Thyroid gland (tissue), 4 donors: ENCODE measurements around the gene FAM3A.

Experiments
- POLR2A ChIP-seq, 2 donors: fragments of 450-650 bp; IDR thresholded peaks; one replicate each; pipeline ENCODE4 v1.6.1; 2017; ENCODE audit warnings: antibody characterized with exemption in 2 of 2, mild to moderate bottlenecking in 2 of 2, moderate library complexity in 1 of 2
- TF ChIP-seq, protein P1 (sequence below), 6 experiments: fragments of 200-600 bp in 3 of 6; fragments of 450-650 bp in 3 of 6; sonication (generic) in 3 of 6; IDR thresholded peaks; one replicate each; pipeline ENCODE4 v1.5.1; 2016 to 2019; ENCODE audit warnings: antibody characterized with exemption in 6 of 6, mild to moderate bottlenecking in 2 of 6, inconsistent platforms in 1 of 6, moderate library complexity in 1 of 6

DNA sequence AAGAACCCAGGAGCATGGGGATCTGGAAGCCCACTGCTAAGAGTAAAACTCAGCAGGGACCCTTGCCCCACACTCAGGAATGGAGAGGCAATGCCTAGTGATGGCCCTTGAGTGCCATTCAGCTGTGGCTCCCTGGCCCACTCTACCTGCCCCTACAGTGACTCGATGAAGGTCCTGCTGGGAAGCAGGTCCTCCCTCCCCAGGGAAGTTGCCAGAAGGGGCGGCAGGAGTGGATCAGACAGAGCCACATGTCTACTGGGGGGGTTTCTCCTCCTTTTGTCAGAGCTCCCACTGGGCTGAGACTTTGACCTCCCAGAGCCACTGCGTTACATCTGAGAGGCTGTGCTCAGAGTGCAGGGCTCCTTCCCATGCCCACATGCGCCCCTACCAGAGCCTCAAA, 26.9 kb downstream of the FAM3A start:
- TF ChIP-seq, protein P1, sequence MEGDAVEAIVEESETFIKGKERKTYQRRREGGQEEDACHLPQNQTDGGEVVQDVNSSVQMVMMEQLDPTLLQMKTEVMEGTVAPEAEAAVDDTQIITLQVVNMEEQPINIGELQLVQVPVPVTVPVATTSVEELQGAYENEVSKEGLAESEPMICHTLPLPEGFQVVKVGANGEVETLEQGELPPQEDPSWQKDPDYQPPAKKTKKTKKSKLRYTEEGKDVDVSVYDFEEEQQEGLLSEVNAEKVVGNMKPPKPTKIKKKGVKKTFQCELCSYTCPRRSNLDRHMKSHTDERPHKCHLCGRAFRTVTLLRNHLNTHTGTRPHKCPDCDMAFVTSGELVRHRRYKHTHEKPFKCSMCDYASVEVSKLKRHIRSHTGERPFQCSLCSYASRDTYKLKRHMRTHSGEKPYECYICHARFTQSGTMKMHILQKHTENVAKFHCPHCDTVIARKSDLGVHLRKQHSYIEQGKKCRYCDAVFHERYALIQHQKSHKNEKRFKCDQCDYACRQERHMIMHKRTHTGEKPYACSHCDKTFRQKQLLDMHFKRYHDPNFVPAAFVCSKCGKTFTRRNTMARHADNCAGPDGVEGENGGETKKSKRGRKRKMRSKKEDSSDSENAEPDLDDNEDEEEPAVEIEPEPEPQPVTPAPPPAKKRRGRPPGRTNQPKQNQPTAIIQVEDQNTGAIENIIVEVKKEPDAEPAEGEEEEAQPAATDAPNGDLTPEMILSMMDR (IDR thresholded peaks at IDR 0.05) = no peak
- TF ChIP-seq POLR2A (IDR thresholded peaks at IDR 0.05) = no peak
